ENCODE results near the gene C18orf63. TPM values are rescaled to one million over a fixed set of nuclear protein-coding genes. Genes with fewer than 3 reads are reported as not detected.

C18orf63 gene
- total RNA-seq, 1 experiment from 2014 or later = not detected

GRCh38 chr18:74288041-74288440 is 27.6 kb upstream of the C18orf63 start:
- H3K36me3 Mint-ChIP-seq = peaks cover 10% of the 10 kb centered on the region
- H3K9me3 Mint-ChIP-seq = no peaks in the 10 kb centered on the region
- peak overlapping the region; percentile 80 for H3K27ac Mint-ChIP-seq
- H3K4me3 Mint-ChIP-seq = peak overlapping the region; percentile 8
- POLR2A ChIA-PET = interaction anchor here (1.0 kb wide), 1 partner anchor 208 kb away, joined by 3 read pairs; no protein-coding TSS in a partner anchor
- CTCF ChIA-PET = interaction anchor here (0.6 kb wide), 1 partner anchor 116 kb away, joined by 4 read pairs; no protein-coding TSS in a partner anchor
- no peak for TF ChIP-seq ATF2 (CRISPR knock-in tag; IDR thresholded peaks at IDR 0.05; ENCODE audit: borderline replicate concordance, low read depth)
- no peak for TF ChIP-seq ZNF423 (CRISPR knock-in tag; IDR thresholded peaks at IDR 0.05)
- no peak for TF ChIP-seq NR2C2 (CRISPR knock-in tag; IDR thresholded peaks at IDR 0.05)
- TF ChIP-seq PRDM15 (CRISPR knock-in tag; IDR thresholded peaks at IDR 0.05) = no peak
- TF ChIP-seq ZNF219 (CRISPR knock-in tag; IDR thresholded peaks at IDR 0.05; ENCODE audit: borderline replicate concordance) = no peak
- TF ChIP-seq ZBTB21 (CRISPR knock-in tag; IDR thresholded peaks at IDR 0.05; ENCODE audit: borderline replicate concordance) = no peak
- no peak for TF ChIP-seq ZNF121 (CRISPR knock-in tag; IDR thresholded peaks at IDR 0.05)
- TF ChIP-seq E2F5 (CRISPR knock-in tag; IDR thresholded peaks at IDR 0.05) = no peak
- TF ChIP-seq USF2 (CRISPR knock-in tag; IDR thresholded peaks at IDR 0.05) = no peak
- TF ChIP-seq FOXK1 (CRISPR knock-in tag; IDR thresholded peaks at IDR 0.05) = no peak
- ATAC-seq (no peak), DNase-seq (ENCODE audit: low spot score) (no peak)
- H3K27me3 Mint-ChIP-seq (ENCODE audit: low read depth) = no peaks in the 10 kb centered on the region; the same call in 1 of the 2 replicates
- peaks cover 60% of the 10 kb centered on the region for H3K4me1 Mint-ChIP-seq

GRCh38 chr18:74288730-74289129 is 26.9 kb upstream of the C18orf63 start:
- Mint-ChIP-seq H3K36me3 (peaks cover 10% of the 10 kb centered on the region), H3K4me1 (peaks cover 53% of the 10 kb centered on the region), H3K27ac (peak overlapping the region; percentile 80), H3K27me3 (ENCODE audit: low read depth) (no peaks in the 10 kb centered on the region; the same call in 1 of the 2 replicates), H3K4me3 (peak overlapping the region; percentile 8; the same call in 1 of the 2 replicates), H3K9me3 (no peaks in the 10 kb centered on the region)
- POLR2A ChIA-PET = no interaction called here
- ATAC-seq = no peak
- no peak for TF ChIP-seq TP53 (CRISPR knock-in tag; IDR thresholded peaks at IDR 0.05)
- TF ChIP-seq ZBTB21 (CRISPR knock-in tag; IDR thresholded peaks at IDR 0.05; ENCODE audit: borderline replicate concordance) = no peak
- TF ChIP-seq ATF2 (CRISPR knock-in tag; IDR thresholded peaks at IDR 0.05; ENCODE audit: borderline replicate concordance, low read depth) = no peak
- no peak for TF ChIP-seq NFYB (CRISPR knock-in tag; conservative IDR thresholded peaks at IDR 0.05; ENCODE audit: low read depth)
- no peak for TF ChIP-seq GABPB1 (CRISPR knock-in tag; IDR thresholded peaks at IDR 0.05)
- no peak for TF ChIP-seq OVOL2 (CRISPR knock-in tag; IDR thresholded peaks at IDR 0.05; ENCODE audit: borderline replicate concordance)
- TF ChIP-seq GTF2I (CRISPR knock-in tag; conservative IDR thresholded peaks at IDR 0.05) = no peak
- no peak for TF ChIP-seq USF2 (CRISPR knock-in tag; IDR thresholded peaks at IDR 0.05)
- CTCF ChIA-PET = no interaction called here
- DNase-seq (ENCODE audit: low spot score) = no peak
